HUES48 (cell line): ENCODE measurements around the gene PTPRF.

Source experiments
- H3K27ac ChIP-seq: one replicate; pipeline ENCODE4 v1.7.0; 2013; ENCODE audit warnings: low read depth, low read length, inconsistent platforms
- H3K27me3 ChIP-seq: 2 replicates; pipeline ENCODE4 v1.6.1; 2013; ENCODE audit warnings: mild to moderate bottlenecking, low read length; ENCODE audit not compliant: control insufficient read depth, insufficient read depth
- H3K36me3 ChIP-seq: 2 replicates; pipeline ENCODE4 v1.6.1; 2013; ENCODE audit warnings: low read length; ENCODE audit not compliant: control insufficient read depth, insufficient read depth
- H3K4me1 ChIP-seq: 2 replicates; pipeline ENCODE4 v1.6.1; 2013; ENCODE audit warnings: mild to moderate bottlenecking, low read length; ENCODE audit not compliant: control insufficient read depth, insufficient read depth
- H3K4me3 ChIP-seq: 2 replicates; pipeline ENCODE4 v1.5.1; 2013; ENCODE audit warnings: mild to moderate bottlenecking, low read depth, low read length
- H3K9ac ChIP-seq: 2 replicates; pipeline ENCODE4 v1.6.1; 2013; ENCODE audit warnings: mild to moderate bottlenecking, low read depth, low read length, moderate library complexity
- H3K9me3 ChIP-seq: 2 replicates; pipeline ENCODE4 v1.6.1; 2013; ENCODE audit warnings: low read length; ENCODE audit not compliant: control insufficient read depth, insufficient read depth

The PTPRF gene

DNA sequence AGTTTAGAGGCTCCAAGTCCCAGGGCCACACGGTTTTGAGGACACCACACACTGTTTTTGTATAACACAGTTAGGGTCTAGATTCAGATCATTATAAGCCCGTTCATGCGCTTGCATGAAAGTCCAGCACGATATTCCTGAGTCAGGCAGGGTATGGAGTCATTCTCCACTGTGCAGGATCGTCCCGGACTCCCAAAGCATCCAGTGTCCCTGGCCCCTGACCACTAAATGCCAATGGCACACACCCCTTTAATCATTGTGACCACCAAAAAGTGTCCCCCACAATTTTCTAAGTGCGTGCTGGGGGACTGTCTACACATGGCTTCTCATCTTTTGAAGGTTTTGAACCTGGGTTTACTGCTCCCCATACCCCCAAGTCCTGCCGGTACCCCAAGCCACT, 27.1 kb upstream of the PTPRF start:
- Histone ChIP-seq H3K9ac (no peak overlapping the region), H3K9me3 (no peaks in the 10 kb centered on the region), H3K4me1 (no peaks in the 10 kb centered on the region), H3K4me3 (no peak overlapping the region), H3K27me3 (no peaks in the 10 kb centered on the region), H3K36me3 (no peaks in the 10 kb centered on the region), H3K27ac (no peak overlapping the region)

DNA sequence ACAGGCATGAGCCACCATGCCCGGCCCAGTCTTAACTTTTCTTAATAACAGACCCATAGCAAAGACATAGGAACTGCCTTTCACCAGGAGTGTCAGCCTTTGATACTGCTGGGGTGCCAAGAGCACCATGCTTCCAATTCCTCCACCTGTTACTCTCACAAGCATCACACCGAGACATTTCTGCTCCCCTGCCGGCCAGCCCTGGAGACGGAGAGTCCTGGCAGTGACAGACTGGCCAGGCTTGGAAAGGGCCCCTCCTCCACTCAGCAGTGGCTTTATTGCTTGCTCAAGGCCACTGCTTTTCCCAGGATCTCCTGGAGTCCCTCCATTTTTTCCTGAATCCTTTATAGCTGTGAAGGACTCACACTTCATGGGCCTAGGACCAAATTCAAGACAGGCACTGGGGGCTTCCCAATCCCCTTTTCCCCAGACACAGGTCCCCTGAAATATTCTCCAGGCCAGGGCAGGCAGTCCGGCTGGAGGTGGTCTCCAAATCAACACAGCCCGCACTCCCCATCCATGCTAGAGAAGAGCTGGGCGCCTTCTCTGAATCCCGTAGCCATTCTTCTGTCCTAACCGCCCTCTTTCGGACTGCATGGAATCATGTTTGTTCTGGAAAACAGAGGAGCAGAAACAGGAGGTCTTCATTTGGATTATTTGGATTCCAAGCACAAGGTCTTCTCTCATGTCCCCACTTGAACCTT, 25.5 kb upstream of the PTPRF start:
- Histone ChIP-seq H3K36me3 (no peaks in the 10 kb centered on the region), H3K9ac (no peak overlapping the region), H3K9me3 (no peaks in the 10 kb centered on the region), H3K4me1 (no peaks in the 10 kb centered on the region), H3K27me3 (no peaks in the 10 kb centered on the region), H3K27ac (no peak overlapping the region), H3K4me3 (no peak overlapping the region)

DNA sequence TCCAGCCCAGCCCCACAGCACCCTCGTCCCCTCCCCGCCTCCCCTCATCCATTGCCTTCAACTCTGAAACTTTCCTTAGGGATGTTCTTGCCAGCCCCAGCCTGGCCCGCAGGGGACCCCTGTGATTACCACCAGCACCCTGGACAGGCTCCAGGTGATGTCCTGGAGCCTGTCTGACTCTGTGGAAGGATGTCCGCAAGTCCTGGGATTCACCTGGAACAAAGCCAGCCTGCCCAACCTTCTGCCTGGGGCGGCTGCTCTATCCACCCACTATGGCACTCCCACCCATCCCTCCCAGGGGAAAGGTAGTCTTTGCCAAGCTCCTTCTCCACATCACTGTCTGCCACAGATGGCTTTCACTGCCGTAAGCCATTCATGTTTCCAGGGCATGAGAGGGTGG, 24.4 kb upstream of the PTPRF start:
- Histone ChIP-seq H3K4me1 (no peaks in the 10 kb centered on the region), H3K36me3 (no peaks in the 10 kb centered on the region), H3K4me3 (no peak overlapping the region)

DNA sequence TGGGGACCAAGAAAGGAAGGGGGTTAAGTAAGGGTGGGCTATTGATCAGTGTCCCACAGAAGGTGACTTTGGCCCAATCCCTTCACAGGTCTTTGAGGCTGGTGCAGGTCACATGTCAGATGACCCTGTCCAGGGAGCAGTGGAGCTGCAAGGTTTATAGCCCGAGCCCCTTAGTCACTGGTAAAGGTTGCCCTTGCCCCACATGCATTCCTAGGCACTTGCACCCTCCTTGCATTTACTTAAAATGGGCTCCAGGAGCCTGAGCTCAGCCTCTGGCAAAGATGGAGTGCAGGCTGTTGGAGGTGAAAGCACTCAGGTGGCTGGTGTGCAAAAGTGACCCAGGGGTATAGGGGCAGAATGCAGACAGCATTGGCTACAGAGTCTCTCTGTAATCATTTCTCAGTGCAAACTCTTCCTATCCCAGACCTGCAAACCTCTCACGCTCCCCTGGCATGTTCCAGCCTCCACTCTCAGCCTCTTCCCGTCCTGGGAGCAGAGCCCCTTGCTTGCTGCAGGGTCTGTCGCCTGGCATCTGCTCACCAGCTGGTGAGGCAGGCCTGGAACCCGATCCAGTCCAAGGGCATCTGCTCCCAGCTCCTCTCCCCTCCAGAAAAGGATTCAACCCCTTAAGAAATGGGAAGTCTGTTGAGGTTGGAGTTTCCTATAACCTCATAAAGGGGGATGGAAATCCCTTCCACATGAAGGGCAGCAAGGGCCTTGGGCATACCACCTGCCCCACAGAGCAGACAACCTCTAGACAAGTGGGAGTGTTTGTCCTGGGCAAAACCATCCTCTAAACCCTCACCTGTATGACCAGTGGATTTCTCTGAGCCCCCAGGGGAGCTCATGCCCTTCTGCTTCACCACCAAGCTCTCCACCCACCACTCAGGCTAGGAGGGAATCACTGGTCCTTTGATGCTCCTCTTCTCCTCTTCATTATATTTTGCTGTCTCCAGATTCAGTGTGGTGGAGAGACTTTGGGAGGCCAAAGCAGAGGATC, 23.1 kb upstream of the PTPRF start:
- Histone ChIP-seq H3K9me3 (no peaks in the 10 kb centered on the region), H3K9ac (no peak overlapping the region), H3K27ac (no peak overlapping the region), H3K27me3 (no peaks in the 10 kb centered on the region), H3K4me1 (no peaks in the 10 kb centered on the region), H3K4me3 (no peak overlapping the region), H3K36me3 (no peaks in the 10 kb centered on the region)

More for the DNA sequence above, 24.4 kb upstream of the PTPRF start:
- Histone ChIP-seq H3K9me3 (no peaks in the 10 kb centered on the region), H3K9ac (no peak overlapping the region), H3K27me3 (no peaks in the 10 kb centered on the region), H3K27ac (no peak overlapping the region)

DNA sequence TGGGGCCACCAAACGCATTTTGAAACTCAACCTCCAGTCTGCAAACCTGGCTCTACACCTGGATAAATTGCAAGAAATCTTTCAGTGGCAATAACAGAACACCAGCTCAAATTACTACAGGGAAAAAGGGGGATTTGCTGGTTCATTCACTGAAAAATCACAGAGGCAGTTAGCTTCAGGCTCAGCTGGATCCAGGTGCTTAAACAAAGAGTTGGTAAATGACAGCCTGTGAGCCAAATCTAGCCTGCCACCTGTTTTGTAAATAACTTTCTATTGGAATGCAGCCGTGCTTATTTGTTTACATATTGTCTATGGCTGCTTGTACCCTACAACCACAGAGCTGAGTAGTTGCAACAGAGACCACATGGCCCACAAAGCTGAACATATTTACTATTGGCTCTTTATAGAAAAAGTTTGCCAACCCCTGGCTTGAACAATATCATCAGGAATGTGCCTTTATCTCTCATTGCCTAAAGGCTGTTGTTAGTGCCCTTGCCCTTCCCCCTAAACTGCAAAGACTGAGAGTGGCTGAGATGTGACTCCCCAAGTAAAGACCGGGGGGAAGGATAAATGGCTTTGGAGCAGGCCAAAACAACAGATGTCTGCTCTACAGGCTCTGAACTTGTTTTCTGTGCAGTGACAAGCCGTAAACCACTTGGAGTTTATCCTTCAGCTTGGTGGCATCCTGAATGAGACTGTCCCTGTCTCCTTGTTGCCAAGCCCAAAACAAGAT, 21.5 kb upstream of the PTPRF start:
- Histone ChIP-seq H3K27ac (no peak overlapping the region), H3K36me3 (no peaks in the 10 kb centered on the region), H3K4me1 (no peaks in the 10 kb centered on the region), H3K27me3 (no peaks in the 10 kb centered on the region), H3K9ac (no peak overlapping the region), H3K9me3 (no peaks in the 10 kb centered on the region), H3K4me3 (no peak overlapping the region)

DNA sequence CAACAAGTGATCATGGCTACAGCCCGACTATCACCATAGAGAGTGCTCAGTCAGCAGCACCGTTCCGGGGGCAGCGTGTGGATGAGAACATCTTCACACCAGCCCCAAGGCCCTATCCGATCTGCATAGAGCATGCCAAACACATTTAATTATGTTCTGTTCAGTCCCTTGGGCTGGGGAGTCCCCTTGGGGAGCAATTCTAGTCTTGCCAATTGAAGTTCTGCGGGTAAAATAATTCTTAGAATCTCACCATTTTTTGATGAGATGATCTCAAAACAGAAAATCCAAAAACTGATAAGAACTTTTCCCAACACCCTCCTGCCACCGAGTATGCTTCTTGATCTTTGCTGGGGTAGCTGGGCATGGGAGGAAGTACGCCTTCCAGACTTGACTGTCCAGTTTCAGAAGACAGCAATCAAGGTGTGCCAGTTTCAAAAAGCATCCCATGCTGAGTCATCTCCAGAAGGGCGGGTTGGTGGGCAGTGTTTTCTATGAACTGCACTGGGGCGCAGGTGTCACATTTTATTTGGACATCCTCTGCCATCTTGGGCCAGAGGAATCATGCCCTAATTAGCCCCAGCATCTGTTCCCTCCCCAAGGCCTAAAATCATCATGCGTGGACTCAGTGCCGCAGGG, 20.8 kb upstream of the PTPRF start:
- no peaks in the 10 kb centered on the region for H3K36me3 ChIP-seq
- H3K4me3 ChIP-seq, result no peak overlapping the region
- no peaks in the 10 kb centered on the region for H3K9me3 ChIP-seq
- H3K27me3 ChIP-seq, result no peaks in the 10 kb centered on the region
- no peak overlapping the region for H3K27ac ChIP-seq
- no peaks in the 10 kb centered on the region for H3K4me1 ChIP-seq
- H3K9ac ChIP-seq, result no peak overlapping the region

DNA sequence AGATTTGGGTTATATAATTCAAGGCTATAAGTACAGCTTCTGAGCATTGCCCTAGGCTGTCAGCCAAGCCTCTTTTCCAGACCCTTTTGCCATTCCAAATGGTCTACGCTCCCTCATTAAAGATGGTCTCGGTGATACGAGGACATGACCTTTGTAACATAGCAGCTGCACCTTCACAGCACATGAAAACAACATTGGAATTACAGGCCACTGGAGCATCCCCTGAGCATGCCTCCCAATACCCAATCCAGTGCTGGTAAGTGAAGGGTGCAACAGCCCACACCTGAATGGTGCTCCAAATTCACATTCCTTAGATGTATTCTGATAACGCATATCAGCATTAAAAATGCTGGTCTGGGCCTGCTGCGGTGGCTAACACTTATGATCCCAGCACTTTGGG, 20.1 kb upstream of the PTPRF start:
- H3K9me3 ChIP-seq, result no peaks in the 10 kb centered on the region
- H3K9ac ChIP-seq, result no peak overlapping the region
- no peak overlapping the region for H3K27ac ChIP-seq
- no peaks in the 10 kb centered on the region for H3K27me3 ChIP-seq
- no peak overlapping the region for H3K4me3 ChIP-seq
- H3K4me1 ChIP-seq, result no peaks in the 10 kb centered on the region; the same call in 1 of the 2 replicates
- H3K36me3 ChIP-seq, result no peaks in the 10 kb centered on the region

DNA sequence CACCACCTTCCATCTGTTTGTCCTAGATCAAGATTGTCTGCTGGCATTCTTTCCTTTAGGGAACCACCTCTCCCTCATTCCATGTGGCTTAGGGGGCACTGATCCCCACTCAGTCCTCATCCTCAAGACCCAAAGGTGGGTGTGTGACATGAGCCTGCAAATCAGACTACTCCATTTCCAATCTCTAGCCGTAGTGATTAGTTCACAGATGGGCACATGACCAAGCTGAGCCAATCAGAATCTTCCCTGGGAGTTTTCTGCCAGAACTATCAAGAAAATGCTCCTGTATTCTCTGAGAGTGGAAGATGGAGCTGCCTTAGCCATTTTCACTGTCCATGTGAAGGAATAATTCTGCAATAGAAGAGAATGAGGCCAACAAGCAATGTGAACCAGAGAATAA, 19.3 kb upstream of the PTPRF start:
- Histone ChIP-seq H3K36me3 (no peaks in the 10 kb centered on the region), H3K27ac (no peak overlapping the region), H3K4me3 (no peak overlapping the region), H3K9me3 (no peaks in the 10 kb centered on the region), H3K27me3 (no peaks in the 10 kb centered on the region), H3K9ac (no peak overlapping the region), H3K4me1 (no peaks in the 10 kb centered on the region; the same call in 1 of the 2 replicates)

DNA sequence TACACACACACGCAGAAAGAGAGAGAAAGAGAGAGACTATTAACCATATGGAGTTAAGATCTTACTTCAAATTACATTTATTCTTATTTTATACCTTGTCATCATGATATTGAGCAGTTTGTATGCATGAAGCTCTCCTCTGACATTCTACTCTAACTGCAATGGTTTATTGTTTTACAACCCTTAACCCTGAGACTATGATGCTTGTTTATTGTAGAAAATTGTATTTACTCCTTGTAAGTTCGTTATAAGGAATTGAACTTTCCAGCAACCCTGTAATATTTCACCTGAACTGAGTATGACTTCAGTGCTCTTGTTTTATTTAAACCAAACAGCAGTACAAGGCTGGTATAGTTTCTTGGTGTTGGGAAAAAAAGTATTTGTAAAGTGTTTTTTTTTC, 18.6 kb upstream of the PTPRF start:
- no peak overlapping the region for H3K9ac ChIP-seq

DNA sequence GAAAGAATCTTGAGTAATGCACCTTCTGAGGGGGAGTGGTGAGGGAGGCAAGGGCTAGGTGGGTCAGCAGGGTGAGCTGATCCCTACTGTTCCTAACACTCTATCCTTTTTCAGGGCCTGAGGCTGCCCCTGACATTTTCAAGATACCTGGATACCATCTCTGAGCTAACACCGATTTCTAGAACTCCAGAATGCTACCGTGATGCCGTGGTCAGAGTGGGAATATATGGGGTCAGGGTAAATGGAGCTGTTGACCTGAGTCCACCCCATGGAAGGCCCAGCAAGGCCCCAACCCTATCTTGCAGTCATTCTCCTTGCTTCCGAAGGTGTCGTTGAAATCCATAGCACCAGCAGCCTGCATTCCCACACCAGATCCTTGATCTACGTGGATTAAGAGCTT, 18.0 kb upstream of the PTPRF start:
- Histone ChIP-seq H3K27me3 (no peaks in the 10 kb centered on the region), H3K9me3 (no peaks in the 10 kb centered on the region), H3K36me3 (no peaks in the 10 kb centered on the region), H3K4me1 (no peaks in the 10 kb centered on the region; the same call in 1 of the 2 replicates), H3K9ac (no peak overlapping the region), H3K4me3 (no peak overlapping the region), H3K27ac (no peak overlapping the region)

More for the DNA sequence above, 18.6 kb upstream of the PTPRF start:
- Histone ChIP-seq H3K4me1 (no peaks in the 10 kb centered on the region; the same call in 1 of the 2 replicates), H3K9me3 (no peaks in the 10 kb centered on the region), H3K27ac (no peak overlapping the region), H3K4me3 (no peak overlapping the region), H3K36me3 (no peaks in the 10 kb centered on the region), H3K27me3 (no peaks in the 10 kb centered on the region)
